Kidney (tissue), 14 donors: ENCODE measurements around the gene PIEZO2. TPM values are rescaled to one million over a fixed set of nuclear protein-coding genes. Genes with fewer than 3 reads are reported as not detected.

Experiments used
- DNase-seq, 5 donors: peaks; one replicate each; pipeline ENCODE4 v3.0.0-alpha.2; 2013 to 2020
- FAIRE-seq: peaks from 2 replicates; lab custom pipeline; 2012; peaks lifted over from hg19 to GRCh38; lab: Jason Lieb, UNC
- H3K27ac ChIP-seq, 2 donors: one replicate each; pipeline ENCODE4 v1.7.0; 2013; ENCODE audit warnings: low read depth in 2 of 2, low read length in 2 of 2, inconsistent platforms in 1 of 2
- H3K27me3 ChIP-seq: one replicate; pipeline ENCODE4 v1.7.1; 2013; ENCODE audit warnings: low read length, inconsistent platforms; ENCODE audit not compliant: control insufficient read depth, insufficient read depth
- H3K36me3 ChIP-seq, 3 donors: one replicate each; pipeline versions ENCODE4 v1.7.0 to v1.7.1; 2013; ENCODE audit warnings: low read length in 3 of 3, control low read depth in 1 of 3, inconsistent platforms in 1 of 3; ENCODE audit not compliant: insufficient read depth in 3 of 3, control insufficient read depth in 2 of 3
- H3K4me1 ChIP-seq, 3 donors: one replicate each; pipeline versions ENCODE4 v1.7.0 to v1.7.1; 2013; ENCODE audit warnings: low read length in 3 of 3, inconsistent platforms in 1 of 3, low read depth in 1 of 3; ENCODE audit not compliant: control insufficient read depth in 2 of 3, insufficient read depth in 2 of 3
- H3K4me3 ChIP-seq, 3 donors: one replicate each; pipeline versions ENCODE4 v1.7.0 to v1.8.1; 2013; ENCODE audit warnings: low read length in 3 of 3, control low read depth in 1 of 3, inconsistent platforms in 1 of 3
- H3K9ac ChIP-seq, 3 donors: one replicate each; pipeline versions ENCODE4 v1.7.0 to v1.7.1; 2013; ENCODE audit warnings: low read length in 3 of 3, control low read depth in 1 of 3, inconsistent platforms in 1 of 3
- H3K9me3 ChIP-seq, 3 donors: one replicate each; pipeline versions ENCODE4 v1.7.0 to v1.7.1; 2013; ENCODE audit warnings: low read length in 3 of 3, control low read depth in 1 of 3, inconsistent platforms in 1 of 3; ENCODE audit not compliant: control insufficient read depth in 2 of 3, insufficient read depth in 1 of 3
- intact Hi-C: fragments of 100-400 bp; cut with DNase I; formaldehyde crosslinking; loops from one replicate; pipeline ENCODE4 v1.11.1; 2022
- polyA plus RNA-seq: library from polyadenylated mRNA; stranded (reverse); fragments of 350-450 nt; fragmentation: Illumina TruSeq; extraction: RNeasy Lipid Tissue Mini Kit (QIAGEN cat#74804); gene quantifications from one replicate; pipeline ENCODE4 v1.2.3, GENCODE V29; 2014; ENCODE audit warnings: low read depth, low replicate concordance; ENCODE audit not compliant: insufficient read depth
- total RNA-seq: library from RNA; stranded (reverse); fragmentation: NEBNext Ultra II Directional; extraction: Animal tissue kit (Norgen Biotek cat#: 25700); gene quantifications from one replicate; pipeline ENCODE4 v1.2.1, GENCODE V29; 2021
- TF ChIP-seq, protein P1 (sequence below): IDR thresholded peaks from 3 replicates; pipeline ENCODE4 v1.5.1; 2012; ENCODE audit warnings: mild to moderate bottlenecking, moderate library complexity, borderline replicate concordance; ENCODE audit not compliant: insufficient read depth; ENCODE audit errors: extremely low read depth
- donor health status: control.
- donor health status: control.
- donor health status: control.
- donor health status: control.
- donor health status: control.
- donor health status: DM: yes; HTN: yes; CAD: no.
- donor health status: Normal renal cell carcinoma (clear cell type).

The PIEZO2 gene
- total and polyA plus RNA-seq, 2 donors from 2014 or later: 1.1 to 4.1 TPM

DNA sequence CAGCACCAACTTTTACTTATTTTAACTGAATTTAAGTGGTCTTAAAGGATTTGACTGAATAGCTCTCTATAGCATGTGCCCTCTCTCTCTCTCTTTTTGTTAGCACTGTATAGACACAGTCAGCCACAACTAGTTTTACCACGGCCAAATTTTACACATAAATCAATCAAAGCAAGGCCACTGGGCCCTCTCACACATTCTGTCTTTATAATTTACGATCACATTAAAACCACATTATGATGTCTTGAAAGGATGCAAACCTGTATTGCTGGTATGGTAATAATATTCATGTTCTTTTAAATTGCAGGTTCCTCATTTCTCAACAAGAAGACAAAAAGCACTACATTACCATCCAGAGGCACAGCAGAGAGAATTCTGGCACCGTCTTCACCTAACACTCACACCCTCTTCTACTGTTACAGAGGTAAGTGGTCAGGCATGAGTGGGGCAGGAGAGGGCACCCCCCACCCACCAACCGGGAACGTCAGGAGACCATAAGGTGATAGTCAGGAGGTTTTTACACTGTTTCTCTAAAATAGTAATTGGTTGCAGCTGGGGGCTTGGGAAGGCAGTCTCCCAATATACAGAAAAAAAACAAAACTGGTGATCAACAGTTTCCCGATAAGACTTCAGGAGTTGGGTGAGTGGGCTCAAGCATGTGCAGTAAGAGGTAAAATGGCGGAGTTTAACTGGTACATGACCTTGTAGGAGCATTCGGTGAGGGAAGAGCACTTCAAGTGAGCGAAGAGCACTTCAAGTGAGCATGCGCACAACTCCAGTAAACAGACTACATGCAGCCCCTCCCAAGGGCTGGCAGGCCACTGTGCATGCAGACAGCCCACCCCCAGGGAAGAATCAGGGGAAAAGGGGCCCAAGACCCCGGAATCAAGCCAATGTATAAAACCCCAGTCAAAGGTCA is 296.7 kb downstream of the PIEZO2 start:
- H3K9ac ChIP-seq: no peak overlapping the region
- FAIRE-seq: no peak
- intact Hi-C loops: loop anchor here (10.0 kb wide), 1 partner anchor 192 kb away; no protein-coding TSS in a partner anchor
- DNase-seq: no peak
- H3K4me1 ChIP-seq: no peaks in the 10 kb centered on the region
- no peaks in the 10 kb centered on the region for H3K9me3 ChIP-seq
- no peaks in the 10 kb centered on the region for H3K27me3 ChIP-seq
- no peaks in the 10 kb centered on the region for H3K36me3 ChIP-seq
- H3K4me3 ChIP-seq: no peak overlapping the region
- no peak overlapping the region for H3K27ac ChIP-seq
- TF ChIP-seq, protein P1, sequence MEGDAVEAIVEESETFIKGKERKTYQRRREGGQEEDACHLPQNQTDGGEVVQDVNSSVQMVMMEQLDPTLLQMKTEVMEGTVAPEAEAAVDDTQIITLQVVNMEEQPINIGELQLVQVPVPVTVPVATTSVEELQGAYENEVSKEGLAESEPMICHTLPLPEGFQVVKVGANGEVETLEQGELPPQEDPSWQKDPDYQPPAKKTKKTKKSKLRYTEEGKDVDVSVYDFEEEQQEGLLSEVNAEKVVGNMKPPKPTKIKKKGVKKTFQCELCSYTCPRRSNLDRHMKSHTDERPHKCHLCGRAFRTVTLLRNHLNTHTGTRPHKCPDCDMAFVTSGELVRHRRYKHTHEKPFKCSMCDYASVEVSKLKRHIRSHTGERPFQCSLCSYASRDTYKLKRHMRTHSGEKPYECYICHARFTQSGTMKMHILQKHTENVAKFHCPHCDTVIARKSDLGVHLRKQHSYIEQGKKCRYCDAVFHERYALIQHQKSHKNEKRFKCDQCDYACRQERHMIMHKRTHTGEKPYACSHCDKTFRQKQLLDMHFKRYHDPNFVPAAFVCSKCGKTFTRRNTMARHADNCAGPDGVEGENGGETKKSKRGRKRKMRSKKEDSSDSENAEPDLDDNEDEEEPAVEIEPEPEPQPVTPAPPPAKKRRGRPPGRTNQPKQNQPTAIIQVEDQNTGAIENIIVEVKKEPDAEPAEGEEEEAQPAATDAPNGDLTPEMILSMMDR: no peak

DNA sequence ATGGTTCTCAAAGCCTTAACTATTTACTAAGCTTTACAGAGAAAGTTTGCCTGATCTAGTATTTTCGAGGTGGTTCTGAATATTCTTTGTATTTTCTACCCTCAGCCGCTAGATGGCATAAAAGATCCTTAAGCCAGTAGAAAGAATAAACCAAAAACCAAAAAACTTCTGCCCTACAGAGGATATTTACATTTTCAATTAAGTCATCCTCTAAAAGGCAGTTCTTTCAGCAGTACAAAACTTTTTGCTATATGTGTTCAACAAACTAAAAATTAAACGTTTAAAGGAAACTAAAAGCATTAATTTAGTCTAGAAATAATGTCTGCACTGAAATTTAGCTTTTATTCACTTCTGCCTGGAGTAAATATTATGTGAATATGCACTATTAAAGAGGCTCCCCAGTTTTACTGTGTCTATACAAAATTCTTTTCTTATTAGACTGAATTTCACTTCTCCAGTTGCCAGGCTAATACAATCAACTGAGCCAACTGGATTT is 297.5 kb downstream of the PIEZO2 start:
- no peaks in the 10 kb centered on the region for H3K4me1 ChIP-seq
- FAIRE-seq: peak; percentile 84
- intact Hi-C loops: loop anchor here (10.0 kb wide), 1 partner anchor 193 kb away; no protein-coding TSS in a partner anchor

DNA sequence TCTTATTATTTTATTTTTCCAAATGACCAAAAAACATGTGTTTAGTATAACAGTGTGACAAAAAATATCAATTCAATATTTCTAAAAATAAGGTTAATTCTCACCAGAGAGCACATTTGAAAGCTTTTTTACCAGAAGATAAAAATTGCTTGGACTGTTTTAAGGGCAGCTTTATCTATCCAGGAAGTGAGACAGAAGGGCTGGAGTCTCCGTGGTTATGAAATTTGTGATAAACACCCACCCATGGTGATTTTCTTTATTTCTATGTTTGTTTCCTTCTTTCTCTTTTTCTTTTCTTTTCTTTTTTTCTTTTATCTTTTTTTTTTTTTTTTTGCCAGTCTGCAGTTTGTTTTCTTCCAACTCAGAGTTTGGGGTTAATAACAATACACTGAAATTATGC is 298.5 kb downstream of the PIEZO2 start:
- Histone ChIP-seq H3K9me3 (no peaks in the 10 kb centered on the region), H3K9ac (no peak overlapping the region), H3K27me3 (no peaks in the 10 kb centered on the region), H3K36me3 (no peaks in the 10 kb centered on the region), H3K4me3 (no peak overlapping the region), H3K27ac (no peak overlapping the region), H3K4me1 (no peaks in the 10 kb centered on the region)
- FAIRE-seq (no peak), DNase-seq (no peak)
- intact Hi-C loops: loop anchor here (10.0 kb wide), 1 partner anchor 194 kb away; no protein-coding TSS in a partner anchor
- TF ChIP-seq, protein P1: no peak

More for the DNA sequence above, 297.5 kb downstream of the PIEZO2 start:
- Histone ChIP-seq H3K9ac (peak overlapping the region in 1 of 3 donors; percentile 10), H3K9me3 (no peaks in the 10 kb centered on the region), H3K27me3 (no peaks in the 10 kb centered on the region), H3K4me3 (no peak overlapping the region), H3K27ac (no peak overlapping the region), H3K36me3 (no peaks in the 10 kb centered on the region)
- TF ChIP-seq, protein P1: peak; percentile 75
- peak in 2 of 5 donors; percentile 72 to 86 for DNase-seq
